ENCODE measurements around the gene MAGI1. TPM values are rescaled to one million over a fixed set of nuclear protein-coding genes. Genes with fewer than 3 reads are reported as not detected.

MAGI1 gene
- polyA plus RNA-seq, 3 donors, result not detected

- Mint-ChIP-seq H3K27me3 (ENCODE audit: low read depth in 3 of 3) (peaks cover 0 to 5% (median 0%) of the 10 kb centered on the region in 3 donors), H3K9me3 (peaks cover 0 to 1% (median 0%) of the 10 kb centered on the region in 7 donors), H3K4me1 (no peaks in the 10 kb centered on the region), H3K27ac (no peak overlapping the region), H3K4me3 (no peak overlapping the region), H3K36me3 (no peaks in the 10 kb centered on the region)
- TF ChIP-seq CTCF (IDR thresholded peaks at IDR 0.05), result no peak
- Histone ChIP-seq H3K4me3 (replicated peaks in 1 of 3; ENCODE audit: low read depth in 2 of 3, low read length in 3 of 3) (no peak overlapping the region), H3K4me1 (ENCODE audit: control insufficient read depth in 1 of 2, insufficient read depth in 2 of 2, low read length in 2 of 2) (no peaks in the 10 kb centered on the region), H4K20me1 (ENCODE audit: insufficient read depth, low read length) (no peaks in the 10 kb centered on the region), H3K79me2 (ENCODE audit: insufficient read depth, low read length) (no peaks in the 10 kb centered on the region), H3K9ac (ENCODE audit: insufficient read depth, low read length, poor library complexity, severe bottlenecking) (no peak overlapping the region), H3K27ac (ENCODE audit: low read depth in 1 of 2, low read length in 2 of 2) (no peak overlapping the region), H3K4me2 (replicated peaks; ENCODE audit: extremely low read depth, low read length, poor library complexity, severe bottlenecking) (no peak overlapping the region), H2AFZ (ENCODE audit: insufficient read depth, low read depth, low read length, poor library complexity, severe bottlenecking) (no peak overlapping the region), H3K27me3 (ENCODE audit: control insufficient read depth in 2 of 2, insufficient read depth in 2 of 2, low read length in 2 of 2) (no peaks in the 10 kb centered on the region), H3K9me3 (replicated peaks in 1 of 2; ENCODE audit: control insufficient read depth in 1 of 2, insufficient read depth in 1 of 2, low read length in 2 of 2) (no peaks in the 10 kb centered on the region), H3K36me3 (replicated peaks in 1 of 2; ENCODE audit: control insufficient read depth in 1 of 2, insufficient read depth in 2 of 2, low read length in 2 of 2) (no peaks in the 10 kb centered on the region)
- no peak for DNase-seq
- 81% methylated on average over 4 of the region's 8 CpGs for WGBS (ENCODE audit: insufficient coverage)
- intact Hi-C loops (cut with micrococcal nuclease), result no loop called here
Measured at GRCh38 chr3:66018057-66019033, 20.4 kb downstream of the MAGI1 start.

- 93% methylated on average over 4 of the region's 5 CpGs for WGBS (ENCODE audit: insufficient coverage)
- DNase-seq, result no peak
- intact Hi-C loops (cut with micrococcal nuclease), result no loop called here
- Mint-ChIP-seq H3K27me3 (ENCODE audit: low read depth in 3 of 3) (peaks cover 0 to 5% (median 0%) of the 10 kb centered on the region in 3 donors), H3K27ac (no peak overlapping the region), H3K4me1 (no peaks in the 10 kb centered on the region), H3K4me3 (no peak overlapping the region), H3K36me3 (no peaks in the 10 kb centered on the region), H3K9me3 (peaks cover 0 to 2% (median 0%) of the 10 kb centered on the region in 7 donors)
- Histone ChIP-seq H3K4me3 (replicated peaks in 1 of 3; ENCODE audit: low read depth in 2 of 3, low read length in 3 of 3) (no peak overlapping the region), H3K4me1 (ENCODE audit: control insufficient read depth in 1 of 2, insufficient read depth in 2 of 2, low read length in 2 of 2) (no peaks in the 10 kb centered on the region), H4K20me1 (ENCODE audit: insufficient read depth, low read length) (no peaks in the 10 kb centered on the region), H3K79me2 (ENCODE audit: insufficient read depth, low read length) (no peaks in the 10 kb centered on the region), H3K36me3 (replicated peaks in 1 of 2; ENCODE audit: control insufficient read depth in 1 of 2, insufficient read depth in 2 of 2, low read length in 2 of 2) (no peaks in the 10 kb centered on the region), H3K9me3 (replicated peaks in 1 of 2; ENCODE audit: control insufficient read depth in 1 of 2, insufficient read depth in 1 of 2, low read length in 2 of 2) (no peaks in the 10 kb centered on the region), H3K9ac (ENCODE audit: insufficient read depth, low read length, poor library complexity, severe bottlenecking) (no peak overlapping the region), H3K4me2 (replicated peaks; ENCODE audit: extremely low read depth, low read length, poor library complexity, severe bottlenecking) (no peak overlapping the region), H2AFZ (ENCODE audit: insufficient read depth, low read depth, low read length, poor library complexity, severe bottlenecking) (no peak overlapping the region), H3K27me3 (ENCODE audit: control insufficient read depth in 2 of 2, insufficient read depth in 2 of 2, low read length in 2 of 2) (no peaks in the 10 kb centered on the region), H3K27ac (ENCODE audit: low read depth in 1 of 2, low read length in 2 of 2) (no peak overlapping the region)
- TF ChIP-seq CTCF (IDR thresholded peaks at IDR 0.05), result no peak
Measured at GRCh38 chr3:66017591-66017990, 21.1 kb downstream of the MAGI1 start.

All from CD14-positive monocyte (primary cell).